PC-3 (cell line): ENCODE data around the gene CLDND1. TPM values are rescaled to one million over a fixed set of nuclear protein-coding genes. Genes with fewer than 3 reads are reported as not detected.

Experiments
- ATAC-seq: fragments of 200-7000 bp; cut with Tn5 transposase; 2 replicates; pipeline ENCODE4 v1.9.1; 2020; ENCODE audit warnings: mild to moderate bottlenecking, moderate library complexity
- BruUV-seq: library from RNA; stranded (reverse); fragments of 400-500 nt; replicated peaks from 2 replicates; lab custom pipeline; 2021; lab: Mats Ljungman, UMichigan
- CTCF ChIA-PET: fragments of 300-600 bp; sonication (Branson Sonifier 250); formaldehyde crosslinking; loops from one replicate; lab custom pipeline; 2022; ENCODE audit warnings: antibody characterized with exemption; lab: Charles Lee
- POLR2A ChIA-PET: fragments of 300-600 bp; sonication (Branson Sonifier 250); formaldehyde crosslinking; loops from one replicate; lab custom pipeline; 2022; ENCODE audit warnings: antibody characterized with exemption; ENCODE audit not compliant: unreplicated experiment; lab: Charles Lee
- DNase-seq: peaks from one replicate; pipeline ENCODE4 v3.0.0-alpha.2; 2015
- H2AFZ ChIP-seq: fragments of 300-600 bp; sonication (generic); 2 replicates; pipeline ENCODE4 v1.6.0; 2016; ENCODE audit warnings: antibody characterized with exemption, low read length
- H3F3A ChIP-seq: fragments of 300-600 bp; sonication (generic); one replicate; pipeline ENCODE4 v1.6.0; 2017; ENCODE audit warnings: antibody characterized with exemption, low read length, control low read depth, mild to moderate bottlenecking; ENCODE audit not compliant: unreplicated experiment
- H3K27ac ChIP-seq: fragments of 300-600 bp; sonication (generic); 2 replicates; pipeline ENCODE4 v1.5.1; 2016; ENCODE audit warnings: mild to moderate bottlenecking, low read length
- H3K27me3 ChIP-seq: fragments of 300-600 bp; sonication (generic); 2 replicates; pipeline ENCODE4 v1.6.1; 2016; ENCODE audit warnings: low read length, mixed read lengths
- H3K36me3 ChIP-seq: fragments of 300-600 bp; sonication (generic); 2 replicates; pipeline ENCODE4 v1.6.1; 2016; ENCODE audit warnings: low read depth, mixed run types, low read length, mixed read lengths
- H3K4me1 ChIP-seq: fragments of 300-600 bp; sonication (generic); 2 replicates; pipeline ENCODE4 v1.5.1; 2016; ENCODE audit warnings: low read length; ENCODE audit not compliant: insufficient read depth
- H3K4me2 ChIP-seq: fragments of 300-600 bp; sonication (generic); 2 replicates; pipeline ENCODE4 v1.6.0; 2016; ENCODE audit warnings: low read length
- H3K4me3 ChIP-seq: fragments of 300-600 bp; sonication (generic); 2 replicates; pipeline ENCODE4 v1.5.1; 2016; ENCODE audit warnings: mild to moderate bottlenecking, low read length, mixed read lengths
- H3K79me2 ChIP-seq: fragments of 300-600 bp; sonication (generic); 2 replicates; pipeline ENCODE4 v1.6.1; 2017; ENCODE audit warnings: low read length, mixed read lengths
- H3K9ac ChIP-seq: fragments of 300-600 bp; sonication (generic); 2 replicates; pipeline ENCODE4 v1.6.0; 2016; ENCODE audit warnings: mild to moderate bottlenecking, low read length
- H3K9me2 ChIP-seq: fragments of 300-600 bp; sonication (generic); replicated peaks from 2 replicates; pipeline ENCODE4 v1.6.1; 2016; ENCODE audit warnings: mixed run types, low read length, mixed read lengths
- H3K9me3 ChIP-seq: fragments of 300-600 bp; sonication (generic); 2 replicates; pipeline ENCODE4 v1.6.1; 2016; ENCODE audit warnings: low read length, mixed read lengths
- H4K20me1 ChIP-seq: fragments of 300-600 bp; sonication (generic); 2 replicates; pipeline ENCODE4 v1.6.1; 2016; ENCODE audit warnings: low read length, mixed read lengths
- CTCF ChIP-seq: fragments of 300-600 bp; sonication (generic); conservative IDR thresholded peaks from 2 replicates; pipeline ENCODE4 v1.5.1; 2017; ENCODE audit warnings: antibody characterized with exemption, low read depth, mild to moderate bottlenecking, low read length
- EZH2 ChIP-seq: fragments of 300-600 bp; sonication (generic); IDR thresholded peaks from one replicate; pipeline ENCODE4 v1.6.1; 2017; ENCODE audit warnings: antibody characterized with exemption, mild to moderate bottlenecking, low read length; ENCODE audit not compliant: unreplicated experiment
- EZH2phosphoT487 ChIP-seq: fragments of 300-600 bp; sonication (generic); IDR thresholded peaks from 2 replicates; pipeline ENCODE4 v1.6.1; 2018; ENCODE audit warnings: mild to moderate bottlenecking, antibody characterized with exemption, low read length, borderline replicate concordance
- intact Hi-C: fragments of 100-400 bp; cut with micrococcal nuclease; formaldehyde crosslinking; loops from 2 replicates; pipeline ENCODE4 v1.9.0; 2023
- total RNA-seq: library from RNA; depleted of rRNA; stranded (reverse); fragments of >200 nt; gene quantifications from 2 replicates; pipeline ENCODE4 v1.2.3, GENCODE V29; 2014

The CLDND1 gene
- total RNA-seq, 1 experiment from 2014 or later: 81.1 TPM

- Histone ChIP-seq H4K20me1 (no peaks in the 10 kb centered on the region), H3K4me3 (no peak overlapping the region), H3K9me3 (no peaks in the 10 kb centered on the region), H3K9me2 (no peaks in the 10 kb centered on the region), H3K9ac (no peak overlapping the region), H3K79me2 (no peaks in the 10 kb centered on the region), H3K4me2 (no peak overlapping the region), H3K27me3 (no peaks in the 10 kb centered on the region), H3K36me3 (no peaks in the 10 kb centered on the region), H3K4me1 (0 out of 2 replicates have a peak, but pooled peaks cover 5% of the 10 kb centered on the region), H3F3A (no peaks in the 10 kb centered on the region), H2AFZ (no peak overlapping the region), H3K27ac (peak overlapping the region; percentile 18; the same call in 1 of the 2 replicates)
- POLR2A ChIA-PET: no interaction called here
- TF ChIP-seq EZH2 (no peak), CTCF (no peak), EZH2phosphoT487 (no peak)
- CTCF ChIA-PET: interaction anchor here (0.5 kb wide), 1 partner anchor 22 kb away, joined by 3 read pairs; no protein-coding TSS in a partner anchor
- no TSS peak for BruUV-seq
- ATAC-seq: peak; percentile 40
- peak; percentile 41 for DNase-seq
- intact Hi-C loops: no loop called here
These were observed 32.3 kb upstream of the CLDND1 start for GRCh38 chr3:98555025-98555379.

- Histone ChIP-seq H3K36me3 (no peaks in the 10 kb centered on the region), H3F3A (no peaks in the 10 kb centered on the region), H3K4me1 (0 out of 2 replicates have a peak, but pooled peaks cover 5% of the 10 kb centered on the region), H3K9me3 (no peaks in the 10 kb centered on the region), H3K27me3 (0 out of 2 replicates have a peak, but pooled peaks cover 2% of the 10 kb centered on the region), H3K27ac (peak overlapping the region; percentile 18; the same call in 1 of the 2 replicates), H3K9me2 (no peaks in the 10 kb centered on the region), H3K79me2 (no peaks in the 10 kb centered on the region), H3K4me3 (no peak overlapping the region), H3K9ac (no peak overlapping the region), H4K20me1 (no peaks in the 10 kb centered on the region), H2AFZ (no peak overlapping the region), H3K4me2 (no peak overlapping the region)
- CTCF ChIA-PET: interaction anchor here (0.5 kb wide), 1 partner anchor 22 kb away, joined by 3 read pairs; no protein-coding TSS in a partner anchor
- POLR2A ChIA-PET: no interaction called here
- ATAC-seq: no peak
- TF ChIP-seq EZH2: no peak
- no peak for TF ChIP-seq EZH2phosphoT487
- no peak for TF ChIP-seq CTCF
- no peak for DNase-seq
- intact Hi-C loops: no loop called here
- BruUV-seq: no TSS peak
These were observed 31.9 kb upstream of the CLDND1 start for GRCh38 chr3:98554580-98554979.

GRCh38 chr3:98553753-98554152 is 31.1 kb upstream of the CLDND1 start:
- intact Hi-C loops: no loop called here
- no peaks in the 10 kb centered on the region for H4K20me1 ChIP-seq
- 0 out of 2 replicates have a peak, but pooled peaks cover 5% of the 10 kb centered on the region for H3K4me1 ChIP-seq
- H3K9me3 ChIP-seq: no peaks in the 10 kb centered on the region
- no peaks in the 10 kb centered on the region for H3F3A ChIP-seq
- H2AFZ ChIP-seq: no peak overlapping the region
- no peak overlapping the region for H3K27ac ChIP-seq
- no peak overlapping the region for H3K4me3 ChIP-seq
- no TSS peak for BruUV-seq
- no peaks in the 10 kb centered on the region for H3K9me2 ChIP-seq
- H3K4me2 ChIP-seq: no peak overlapping the region
- TF ChIP-seq CTCF (no peak), EZH2 (no peak), EZH2phosphoT487 (no peak)
- ATAC-seq (no peak), DNase-seq (no peak)
- H3K9ac ChIP-seq: no peak overlapping the region
- H3K79me2 ChIP-seq: no peaks in the 10 kb centered on the region
- ChIA-PET POLR2A (no interaction called here), CTCF (no interaction called here)
- no peaks in the 10 kb centered on the region for H3K36me3 ChIP-seq
- H3K27me3 ChIP-seq: peaks cover 6% of the 10 kb centered on the region
